Transverse colon (tissue), 4 donors: Measurements from ENCODE around the gene FKBP2.

Source experiments
- CTCF ChIP-seq, 5 experiments: fragments of 200-600 bp in 3 of 5; fragments of 450-650 bp in 2 of 5; sonication (generic) in 3 of 5; IDR thresholded peaks; 1 replicate in 2 of 5; 2 replicates in 3 of 5; pipeline ENCODE4 v1.5.1; 2016 to 2017; ENCODE audit warnings: antibody characterized with exemption in 5 of 5, inconsistent platforms in 3 of 5, mild to moderate bottlenecking in 2 of 5, moderate library complexity in 1 of 5
- EP300 ChIP-seq: sonication (generic); formaldehyde crosslinking; IDR thresholded peaks from one replicate; pipeline ENCODE4 v1.6.1; 2017; ENCODE audit warnings: antibody characterized with exemption, low read depth
- POLR2A ChIP-seq: fragments of 450-650 bp; IDR thresholded peaks from one replicate; pipeline ENCODE4 v1.6.1; 2016; ENCODE audit warnings: antibody characterized with exemption, mild to moderate bottlenecking, moderate library complexity
- POLR2AphosphoS5 ChIP-seq, 3 donors: sonication (generic); formaldehyde crosslinking; IDR thresholded peaks; one replicate each; pipeline ENCODE4 v1.6.1; 2016; ENCODE audit warnings: antibody characterized with exemption in 3 of 3

GRCh38 chr11:64203421-64204079, 37.3 kb upstream of the FKBP2 start:
- no peak for TF ChIP-seq CTCF (IDR thresholded peaks at IDR 0.05)
- TF ChIP-seq POLR2A = no peak
- TF ChIP-seq POLR2AphosphoS5 (IDR thresholded peaks at IDR 0.05) = no peak
- TF ChIP-seq EP300 = no peak
